GM23338 (cell line): ENCODE measurements around the gene ESRRA. TPM values are rescaled to one million over a fixed set of nuclear protein-coding genes. Genes with fewer than 3 reads are reported as not detected.
A peak's percentile ranks its signal among the peaks of the same experiment; 100 is the strongest.

Source experiments
- ATAC-seq: fragments of 200-7000 bp; cut with Tn5 transposase; 3 replicates; pipeline ENCODE4 v1.9.1; 2020
- DNase-seq: peaks from one replicate; pipeline ENCODE4 v3.0.0-alpha.2; 2015; ENCODE audit warnings: low spot score
- H2AFZ ChIP-seq: fragments of 200-600 bp; sonication (generic); 2 replicates; pipeline ENCODE4 v1.8.0; 2016; ENCODE audit warnings: antibody characterized with exemption, mild to moderate bottlenecking, moderate library complexity
- H3F3A ChIP-seq: fragments of 200-600 bp; sonication (generic); replicated peaks from 2 replicates; pipeline ENCODE4 v1.8.0; 2017; ENCODE audit warnings: antibody characterized with exemption, mixed run types, low read depth
- H3K27ac ChIP-seq: fragments of 200-600 bp; sonication (generic); 2 replicates; pipeline ENCODE4 v1.6.1; 2016; ENCODE audit warnings: low read depth
- H3K27me3 ChIP-seq: fragments of 200-600 bp; sonication (generic); 2 replicates; pipeline ENCODE4 v1.8.0; 2016; ENCODE audit warnings: mild to moderate bottlenecking, mixed run types, moderate library complexity; ENCODE audit not compliant: insufficient read depth
- H3K36me3 ChIP-seq: fragments of 200-600 bp; sonication (generic); 2 replicates; pipeline ENCODE4 v1.8.0; 2016; ENCODE audit warnings: mild to moderate bottlenecking; ENCODE audit not compliant: insufficient read depth
- H3K4me1 ChIP-seq: fragments of 200-600 bp; sonication (generic); 2 replicates; pipeline ENCODE4 v1.8.0; 2016; ENCODE audit warnings: mild to moderate bottlenecking, moderate library complexity; ENCODE audit not compliant: insufficient read depth
- H3K4me2 ChIP-seq: fragments of 200-600 bp; sonication (generic); 2 replicates; pipeline ENCODE4 v1.7.1; 2017; ENCODE audit warnings: mixed run types
- H3K4me3 ChIP-seq: fragments of 200-600 bp; sonication (generic); 2 replicates; pipeline ENCODE4 v1.6.1; 2016; ENCODE audit warnings: mixed run types
- H3K79me2 ChIP-seq: fragments of 200-600 bp; sonication (generic); replicated peaks from 2 replicates; pipeline ENCODE4 v1.8.0; 2017; ENCODE audit warnings: mild to moderate bottlenecking; ENCODE audit not compliant: insufficient read depth
- H3K9me2 ChIP-seq: fragments of 200-600 bp; sonication (generic); 2 replicates; pipeline ENCODE4 v1.8.0; 2017; ENCODE audit not compliant: insufficient read depth
- H4K20me1 ChIP-seq: fragments of 200-600 bp; sonication (generic); replicated peaks from 2 replicates; pipeline ENCODE4 v1.8.0; 2017; ENCODE audit warnings: mild to moderate bottlenecking; ENCODE audit not compliant: insufficient read depth
- H3K27ac Mint-ChIP-seq: 2 replicates; pipeline ENCODE4 v1.8.0; 2020; ENCODE audit warnings: inconsistent platforms, mild to moderate bottlenecking, moderate library complexity, mixed read lengths
- H3K27me3 Mint-ChIP-seq: 3 replicates; pipeline ENCODE4 v1.8.0; 2022; ENCODE audit warnings: low read depth, mild to moderate bottlenecking, moderate library complexity, mixed read lengths, inconsistent platforms; ENCODE audit not compliant: insufficient read depth, poor library complexity
- H3K36me3 Mint-ChIP-seq: 3 replicates; pipeline ENCODE4 v1.8.0; 2021; ENCODE audit warnings: low read depth, mild to moderate bottlenecking, inconsistent platforms, moderate library complexity, mixed read lengths
- H3K4me1 Mint-ChIP-seq: 3 replicates; pipeline ENCODE4 v1.8.0; 2020; ENCODE audit warnings: mild to moderate bottlenecking, inconsistent platforms, mixed read lengths
- H3K4me3 Mint-ChIP-seq: 3 replicates; pipeline ENCODE4 v1.8.0; 2021; ENCODE audit warnings: moderate library complexity, mild to moderate bottlenecking, inconsistent platforms, mixed read lengths
- H3K9me3 Mint-ChIP-seq: 3 replicates; pipeline ENCODE4 v1.8.0; 2020; ENCODE audit warnings: moderate library complexity, mild to moderate bottlenecking, inconsistent platforms, mixed read lengths
- CREB1 ChIP-seq: fragments of 250-450 bp; sonication (Bioruptor Pico); IDR thresholded peaks from 2 replicates; pipeline ENCODE4 v1.5.0; 2020; ENCODE audit warnings: low read depth, mild to moderate bottlenecking, moderate library complexity
- ETS1 ChIP-seq: IDR thresholded peaks from 2 replicates; pipeline ENCODE4 v1.6.1; 2016; ENCODE audit warnings: antibody characterized with exemption
- EZH2 ChIP-seq: fragments of 200-600 bp; sonication (generic); IDR thresholded peaks from one replicate; pipeline ENCODE4 v1.8.0; 2017; ENCODE audit warnings: antibody characterized with exemption, mild to moderate bottlenecking, low read depth; ENCODE audit not compliant: unreplicated experiment
- EZH2phosphoT487 ChIP-seq: fragments of 200-600 bp; sonication (generic); IDR thresholded peaks from one replicate; pipeline ENCODE4 v1.8.1; 2018; ENCODE audit warnings: antibody characterized with exemption; ENCODE audit not compliant: unreplicated experiment
- JUNB ChIP-seq: IDR thresholded peaks from one replicate; pipeline ENCODE4 v1.6.1; 2016; ENCODE audit warnings: antibody characterized with exemption; ENCODE audit not compliant: unreplicated experiment
- STAT1 ChIP-seq: IDR thresholded peaks from one replicate; pipeline ENCODE4 v1.6.1; 2016; ENCODE audit warnings: antibody characterized with exemption; ENCODE audit not compliant: unreplicated experiment
- ZNF331 ChIP-seq: fragments of 250-450 bp; sonication (Bioruptor Pico); IDR thresholded peaks from 2 replicates; pipeline ENCODE4 v1.5.0; 2020; ENCODE audit warnings: low read depth, mild to moderate bottlenecking, moderate library complexity
- ZNF462 ChIP-seq: fragments of 250-450 bp; sonication (Bioruptor Pico); IDR thresholded peaks from 2 replicates; pipeline ENCODE4 v1.5.0; 2020; ENCODE audit warnings: mild to moderate bottlenecking, moderate library complexity
- polyA plus RNA-seq: library from polyadenylated mRNA; unstranded; fragments of >200 nt; fragmentation: Nextera tagmentation; extraction: Ambion mirVana; gene quantifications from 2 replicates; pipeline ENCODE4 v1.2.1, GENCODE V29; 2016
- total RNA-seq: library from RNA; depleted of rRNA; stranded (reverse); fragments of >200 nt; shearing (Covaris generic); gene quantifications from 2 replicates; pipeline ENCODE4 v1.2.3, GENCODE V29; 2014

The ESRRA gene
- total and polyA plus RNA-seq, 2 experiments from 2014 or later: 13.7 to 55.1 TPM

- H3K4me3 ChIP-seq: peak overlapping the region; percentile 50
- ATAC-seq (no peak), DNase-seq (peak; percentile 43)
- Mint-ChIP-seq H3K27me3 (peaks cover 99% of the 10 kb centered on the region), H3K4me1 (peaks cover 13% of the 10 kb centered on the region), H3K9me3 (no peaks in the 10 kb centered on the region; the same call in 1 of the 3 replicates), H3K4me3 (peak overlapping the region; percentile 50), H3K36me3 (no peaks in the 10 kb centered on the region; the same call in 2 of the 3 replicates), H3K27ac (no peak overlapping the region)
- peaks cover 19% of the 10 kb centered on the region for H4K20me1 ChIP-seq
- peak overlapping the region; percentile 74 for H3K4me2 ChIP-seq
- no peak overlapping the region for H3K27ac ChIP-seq
- H3K4me1 ChIP-seq: peaks cover 7% of the 10 kb centered on the region; the same call in 1 of the 2 replicates
- H3K79me2 ChIP-seq: no peaks in the 10 kb centered on the region
- no peaks in the 10 kb centered on the region for H3K9me2 ChIP-seq
- H3K27me3 ChIP-seq: peaks cover 100% of the 10 kb centered on the region
- TF ChIP-seq JUNB: no peak
- TF ChIP-seq EZH2phosphoT487: peak; percentile 40
- TF ChIP-seq ZNF462 (CRISPR knock-in tag): no peak
- no peak for TF ChIP-seq ZNF331
- TF ChIP-seq EZH2: peak; percentile 18
- no peak for TF ChIP-seq ETS1
- TF ChIP-seq STAT1: no peak
- no peak for TF ChIP-seq CREB1 (CRISPR knock-in tag)
- H3K36me3 ChIP-seq: no peaks in the 10 kb centered on the region
- peaks cover 20% of the 10 kb centered on the region for H3F3A ChIP-seq
- H2AFZ ChIP-seq: peak overlapping the region; percentile 78
Observed at GRCh38 chr11:64296830-64297698, 8.3 kb upstream of the ESRRA start.
